SU-DHL-6 (cell line): ENCODE measurements around the gene PMS2.

ENCODE experiments used
- EZH2phosphoT487 ChIP-seq: fragments of 200-600 bp; sonication (generic), shearing (Covaris generic); conservative IDR thresholded peaks from 2 replicates; pipeline ENCODE4 v1.6.1; 2018; ENCODE audit warnings: mild to moderate bottlenecking, antibody characterized with exemption, low read length, moderate library complexity, mixed read lengths
- TF ChIP-seq, protein P1 (sequence below): fragments of 200-600 bp; sonication (generic); IDR thresholded peaks from one replicate; pipeline ENCODE4 v1.5.1; 2017; ENCODE audit warnings: antibody characterized with exemption, mild to moderate bottlenecking, low read length, moderate library complexity; ENCODE audit not compliant: insufficient read depth, poor library complexity, severe bottlenecking

DNA sequence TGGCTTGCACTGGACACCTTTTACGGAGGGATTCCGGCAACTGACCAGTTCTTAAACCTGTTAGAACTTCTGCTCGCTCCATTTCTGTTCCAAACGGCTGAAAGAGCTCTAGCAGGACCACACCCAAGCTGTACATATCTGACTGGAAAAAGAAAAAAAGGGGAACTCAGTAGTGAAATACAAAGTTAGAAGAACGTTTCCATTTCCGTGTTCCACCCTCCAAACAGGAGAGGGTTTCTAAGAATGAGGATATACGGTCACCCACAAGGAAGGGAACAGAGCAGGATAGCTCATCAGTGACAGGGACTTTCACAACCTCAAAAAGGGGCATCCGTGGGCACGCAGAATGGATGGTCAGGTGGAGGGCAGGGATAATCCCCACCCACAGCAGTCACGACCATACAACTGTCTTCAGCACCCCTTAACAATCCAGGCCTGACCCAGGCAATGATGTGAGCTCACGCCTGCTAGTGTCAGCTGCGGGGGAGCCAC lies 18.0 kb upstream of the PMS2 start:
- TF ChIP-seq, protein P1, sequence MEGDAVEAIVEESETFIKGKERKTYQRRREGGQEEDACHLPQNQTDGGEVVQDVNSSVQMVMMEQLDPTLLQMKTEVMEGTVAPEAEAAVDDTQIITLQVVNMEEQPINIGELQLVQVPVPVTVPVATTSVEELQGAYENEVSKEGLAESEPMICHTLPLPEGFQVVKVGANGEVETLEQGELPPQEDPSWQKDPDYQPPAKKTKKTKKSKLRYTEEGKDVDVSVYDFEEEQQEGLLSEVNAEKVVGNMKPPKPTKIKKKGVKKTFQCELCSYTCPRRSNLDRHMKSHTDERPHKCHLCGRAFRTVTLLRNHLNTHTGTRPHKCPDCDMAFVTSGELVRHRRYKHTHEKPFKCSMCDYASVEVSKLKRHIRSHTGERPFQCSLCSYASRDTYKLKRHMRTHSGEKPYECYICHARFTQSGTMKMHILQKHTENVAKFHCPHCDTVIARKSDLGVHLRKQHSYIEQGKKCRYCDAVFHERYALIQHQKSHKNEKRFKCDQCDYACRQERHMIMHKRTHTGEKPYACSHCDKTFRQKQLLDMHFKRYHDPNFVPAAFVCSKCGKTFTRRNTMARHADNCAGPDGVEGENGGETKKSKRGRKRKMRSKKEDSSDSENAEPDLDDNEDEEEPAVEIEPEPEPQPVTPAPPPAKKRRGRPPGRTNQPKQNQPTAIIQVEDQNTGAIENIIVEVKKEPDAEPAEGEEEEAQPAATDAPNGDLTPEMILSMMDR: no peak
- no peak for TF ChIP-seq EZH2phosphoT487
